ENCODE results near the gene SLC35E1.
"Not testable (repeated sequence)": the region's sequence is repeated elsewhere in the genome, so short reads cannot be mapped to it uniquely, and the experiment has no call there.

SLC35E1 gene

DNA sequence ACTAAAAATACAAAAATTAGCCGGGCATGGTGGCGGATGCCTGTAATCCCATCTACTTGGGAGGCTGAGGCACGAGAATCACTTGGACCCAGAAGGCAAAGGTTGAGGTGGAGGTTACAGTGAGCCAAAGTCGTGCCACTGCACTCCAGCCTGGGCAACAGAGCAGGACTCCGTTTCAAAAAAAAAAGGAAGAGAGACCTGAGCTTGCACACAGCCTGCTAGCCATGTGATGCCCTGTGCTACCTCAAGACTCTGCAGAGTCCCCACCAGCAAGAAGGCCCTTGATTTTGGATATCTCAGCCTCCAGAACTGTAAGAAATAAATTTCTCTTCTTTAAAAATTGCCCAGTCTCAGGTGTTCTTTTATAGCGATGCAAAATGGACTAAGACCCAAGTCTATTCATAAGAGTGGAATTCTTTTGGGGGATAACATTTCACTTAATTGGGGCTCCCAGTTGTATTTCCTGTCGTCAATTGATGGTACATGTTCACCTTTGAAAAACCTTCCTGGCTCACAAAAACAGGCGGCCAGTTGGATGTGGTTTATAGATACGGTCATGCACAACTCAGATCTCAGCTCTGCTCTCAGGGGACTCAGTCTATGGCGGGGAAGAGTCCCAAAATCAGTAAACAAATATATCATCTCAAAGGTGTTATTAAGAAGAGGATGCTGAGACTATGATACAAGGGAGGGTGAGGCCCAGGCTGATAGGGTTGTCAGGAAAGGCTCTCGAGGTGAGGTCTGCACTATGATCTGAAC, 27.6 kb downstream of the SLC35E1 start:
- no peak for DNase-seq (ENCODE audit: low read depth)

DNA sequence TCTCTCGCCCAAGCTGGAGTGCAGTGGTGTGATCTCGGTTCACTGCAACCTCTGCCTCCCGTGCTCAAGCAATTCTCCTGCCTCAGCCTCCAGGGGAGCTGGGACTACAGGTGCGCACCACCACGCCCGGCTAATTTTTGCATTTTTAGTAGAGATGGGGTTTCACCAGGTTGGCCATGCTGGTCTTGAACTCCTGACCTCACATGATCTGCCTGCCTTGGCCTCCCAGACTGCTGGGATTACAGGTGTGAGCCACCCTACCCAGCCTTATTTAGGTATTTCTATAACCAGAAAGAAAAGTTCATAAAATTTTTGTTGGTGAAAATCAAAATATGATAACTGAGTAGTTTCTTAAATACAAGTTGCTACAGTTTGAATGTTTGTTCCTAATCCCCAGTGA, 28.5 kb downstream of the SLC35E1 start:
- DNase-seq (ENCODE audit: low read depth) = not testable (repeated sequence)

DNA sequence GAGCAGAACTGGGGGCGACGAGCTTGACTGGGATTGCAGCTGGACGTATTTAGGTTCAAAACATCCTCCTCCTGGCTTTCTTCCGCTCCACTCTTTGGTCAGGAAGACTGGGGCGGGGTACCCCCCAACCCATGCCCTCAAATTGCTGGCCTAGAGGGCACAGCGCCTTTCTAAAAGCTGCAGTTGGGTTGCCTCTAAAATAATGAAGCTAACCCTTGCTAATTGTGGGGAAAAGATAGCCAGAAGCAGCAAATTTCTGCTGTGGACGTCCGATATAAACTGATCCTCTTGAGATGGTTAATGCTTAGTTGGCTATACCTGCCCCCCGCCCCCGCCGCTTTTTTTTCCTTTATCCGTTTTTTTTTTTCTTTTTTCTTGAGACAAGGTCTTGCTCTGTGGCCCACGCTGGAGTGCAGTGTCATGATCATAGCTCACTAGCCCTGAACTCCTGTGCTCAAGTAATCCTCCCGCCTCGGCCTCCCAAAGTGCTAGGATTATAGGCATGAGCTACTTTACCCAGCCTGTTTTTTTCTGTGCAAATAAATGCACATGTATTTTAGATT, 29.2 kb downstream of the SLC35E1 start:
- DNase-seq (ENCODE audit: low read depth) = no peak

DNA sequence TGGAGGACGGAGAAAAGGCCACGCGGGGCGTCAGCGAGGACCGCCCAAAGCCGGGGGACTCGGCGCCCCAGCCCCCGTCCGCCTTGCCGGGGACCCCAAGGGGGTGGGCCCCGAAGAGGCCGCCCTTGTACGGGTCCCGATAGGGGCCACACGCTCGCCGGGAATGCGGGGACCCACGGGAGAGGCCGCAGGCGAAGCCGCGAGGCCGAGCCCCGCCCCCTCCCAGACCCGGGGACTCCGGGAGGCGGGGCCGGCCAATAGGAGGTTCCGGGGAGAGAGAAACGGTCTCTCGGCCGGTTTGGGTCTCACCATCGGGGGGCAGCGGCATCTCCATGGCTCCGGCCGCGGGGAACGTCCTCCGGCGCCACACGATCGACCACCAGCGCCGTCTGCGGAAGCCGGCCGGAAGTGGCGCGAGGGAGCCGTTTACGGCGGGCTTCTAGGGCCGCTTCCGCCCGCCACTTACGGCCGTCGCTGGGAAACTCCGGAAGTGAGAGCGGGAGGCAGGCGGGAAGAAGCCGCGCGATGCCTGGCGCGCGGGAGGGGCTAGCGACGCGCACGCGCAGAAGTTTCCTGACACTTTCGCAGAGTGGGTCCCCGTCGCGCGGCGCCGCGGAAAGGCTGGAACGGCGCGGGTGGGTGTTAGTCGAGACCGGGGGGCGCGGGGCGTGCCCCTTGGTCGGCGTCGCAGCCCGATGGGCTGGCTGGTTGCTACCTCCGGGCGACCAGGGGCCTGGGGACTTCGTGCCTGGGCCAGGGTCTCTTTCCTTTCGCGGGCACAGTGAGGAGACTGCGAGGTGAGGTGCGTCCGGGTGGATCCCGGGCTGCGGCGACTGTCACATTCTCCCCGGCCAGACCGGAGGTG, 29.9 kb downstream of the SLC35E1 start, which contains the start of gene CHERP:
CHERP (minus strand) TSS at position 393 of the 865 bp plus-strand sequence; CDS start at position 334, 59 bp downstream.
- peak; percentile 94 for DNase-seq (ENCODE audit: low read depth)

DNA sequence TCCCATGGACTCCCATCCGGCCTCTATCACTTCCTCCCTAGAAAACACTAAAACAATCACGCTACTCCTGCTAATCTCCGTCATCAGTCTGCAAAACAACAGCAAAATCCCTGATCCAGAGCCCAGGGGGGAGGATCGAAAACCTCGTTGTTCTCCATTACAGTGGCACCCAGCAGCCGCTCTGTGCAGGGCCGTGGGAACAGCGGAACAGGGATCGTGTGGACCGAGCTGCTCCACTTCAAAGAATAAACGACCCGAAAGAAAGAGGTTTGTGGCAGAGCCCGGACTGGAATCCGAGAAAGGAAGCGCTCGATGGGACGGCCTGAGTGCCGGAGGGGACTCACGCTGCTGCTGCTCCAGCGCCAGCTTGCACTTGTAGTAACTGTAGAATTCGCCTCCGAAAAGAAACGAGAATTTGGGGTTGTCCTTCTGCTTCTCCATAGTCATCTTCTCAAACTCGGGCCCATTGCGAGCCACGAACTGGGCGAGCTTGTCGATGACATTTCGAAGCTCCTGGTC, 30.6 kb downstream of the SLC35E1 start:
- no peak for DNase-seq (ENCODE audit: low read depth)

DNA sequence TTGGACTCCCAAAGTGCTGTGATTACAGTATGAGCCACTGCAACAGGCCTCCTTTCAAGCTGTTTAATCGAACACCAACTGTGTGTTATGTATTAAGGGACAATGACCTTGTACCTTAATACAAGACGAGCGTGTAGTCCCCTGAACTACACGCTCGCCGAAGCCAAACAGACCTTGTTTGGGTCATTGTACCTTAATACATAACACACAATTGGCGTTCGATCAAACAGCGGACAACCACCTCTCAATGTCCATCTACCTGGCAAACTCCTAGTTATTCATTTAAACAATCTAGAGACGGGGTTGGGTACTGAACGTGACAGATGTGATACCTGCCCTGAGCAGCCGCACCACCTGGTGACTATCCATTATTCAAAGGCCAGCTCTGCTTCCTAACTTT, 31.3 kb downstream of the SLC35E1 start:
- DNase-seq (ENCODE audit: low read depth) = no peak

DNA sequence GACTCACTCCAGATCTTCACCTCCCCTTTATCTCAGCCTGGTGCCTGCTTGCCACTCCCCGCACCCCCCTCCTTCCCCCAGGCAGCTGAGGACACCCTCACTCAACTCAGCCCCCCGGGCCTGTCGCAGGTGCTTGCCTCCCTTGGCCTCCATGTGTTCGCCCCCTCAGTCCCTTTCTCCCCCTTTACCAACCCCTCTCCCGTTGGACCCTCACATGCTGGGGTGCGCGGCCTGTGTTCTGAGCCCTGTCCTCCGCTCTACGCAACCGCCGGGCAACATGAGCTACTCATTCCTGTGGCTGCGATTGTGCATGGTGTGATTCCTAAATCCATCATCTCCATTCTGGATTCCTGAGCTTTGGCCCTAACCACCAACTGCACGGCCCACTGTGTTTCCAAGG, 35.1 kb downstream of the SLC35E1 start:
- DNase-seq (ENCODE audit: low read depth) = no peak

DNA sequence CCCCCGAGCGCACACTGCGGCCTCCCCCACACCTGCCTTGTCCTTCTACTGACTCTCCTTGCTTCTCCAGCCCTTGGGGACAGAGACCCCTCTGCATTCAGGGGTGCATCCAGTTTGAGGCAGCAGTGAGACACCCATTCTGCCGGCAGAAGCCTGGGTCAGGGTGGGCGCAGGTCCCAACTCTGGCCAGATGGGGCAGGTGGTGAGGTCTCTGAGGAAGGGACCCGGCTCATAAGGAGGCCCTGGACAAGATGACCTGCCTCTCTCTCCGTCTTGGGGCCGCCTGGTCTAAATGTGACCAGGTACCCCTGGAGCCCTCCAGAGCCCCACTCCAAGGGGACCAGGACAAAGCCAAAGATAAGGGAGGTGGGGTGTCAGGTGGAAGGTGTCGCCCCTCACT, 36.1 kb downstream of the SLC35E1 start:
- no peak for DNase-seq (ENCODE audit: low read depth)

DNA sequence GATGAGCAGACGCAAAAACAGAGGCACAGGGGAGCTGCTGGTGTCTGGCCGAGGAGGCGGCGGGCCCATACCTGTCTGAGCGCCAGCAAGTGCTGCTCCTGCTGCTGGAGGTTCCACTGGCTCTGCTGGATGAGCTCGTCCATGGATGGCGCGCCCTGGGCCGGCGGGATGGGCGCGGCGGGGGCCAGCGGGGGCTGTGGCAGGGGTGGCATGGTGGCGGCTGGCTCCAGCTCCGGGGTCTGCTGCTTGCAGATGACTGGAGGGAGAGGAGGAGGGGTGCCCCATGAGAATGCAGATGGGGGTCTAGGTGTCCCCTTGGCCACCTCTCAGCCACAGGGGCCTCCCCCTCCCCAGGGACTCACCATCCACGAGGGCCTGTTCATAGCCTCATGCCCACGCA, 36.8 kb downstream of the SLC35E1 start:
- DNase-seq (ENCODE audit: low read depth) = no peak

DNA sequence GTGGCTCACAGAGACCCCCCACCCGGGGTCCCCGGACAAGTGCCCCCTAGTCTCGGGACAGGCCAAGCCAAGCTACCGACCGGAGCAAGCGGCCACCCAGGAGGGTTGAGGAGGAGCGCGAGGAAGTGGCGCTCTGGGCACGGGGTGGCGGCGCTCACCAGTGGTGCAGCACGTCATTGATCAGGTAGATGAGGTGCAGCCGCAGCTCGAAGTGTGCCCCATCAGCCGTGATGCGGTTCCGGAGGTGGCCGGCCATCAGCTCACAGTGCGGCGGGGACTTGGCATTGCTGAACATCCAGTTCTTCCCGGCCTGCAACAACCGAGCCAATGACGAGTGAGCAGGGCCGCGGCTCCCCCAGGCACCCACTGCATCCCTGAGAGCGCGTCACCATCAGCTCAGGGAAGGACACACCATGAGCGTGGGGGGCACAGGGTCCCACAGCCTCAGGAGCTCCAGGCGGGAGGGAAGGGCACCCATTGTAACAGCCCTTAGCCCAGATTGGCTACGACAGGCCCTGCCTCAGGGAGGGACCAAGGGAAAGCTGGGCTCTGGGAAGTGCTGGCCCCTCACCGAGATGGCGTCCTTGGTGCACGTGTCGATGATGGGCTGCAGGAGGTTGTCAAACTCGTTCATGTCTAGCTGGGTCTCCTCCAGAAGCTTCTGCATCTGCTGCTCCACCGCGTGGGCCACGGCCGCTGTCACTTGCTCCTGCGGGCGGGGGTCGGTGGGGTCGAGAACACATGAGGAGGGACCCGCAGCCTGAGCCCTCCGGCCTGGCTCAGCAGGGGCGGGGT, 39.6 kb downstream of the SLC35E1 start:
- no peak for DNase-seq (ENCODE audit: low read depth)

DNA sequence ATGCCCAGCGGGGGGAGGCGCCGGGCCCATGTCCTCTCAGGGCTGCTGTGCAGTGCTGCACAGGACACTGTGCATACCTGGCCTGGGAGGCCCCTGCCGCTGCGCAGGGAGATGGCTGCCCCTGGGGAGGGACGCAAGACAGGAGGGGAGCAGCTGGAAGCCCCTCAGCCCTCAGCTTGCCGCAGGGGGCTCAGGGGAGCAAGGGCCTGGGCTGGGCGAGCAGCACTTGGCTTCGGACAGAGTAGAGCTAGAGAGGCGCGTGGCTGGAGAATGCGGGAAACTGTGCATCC, 40.9 kb downstream of the SLC35E1 start:
- no peak for DNase-seq (ENCODE audit: low read depth)

DNA sequence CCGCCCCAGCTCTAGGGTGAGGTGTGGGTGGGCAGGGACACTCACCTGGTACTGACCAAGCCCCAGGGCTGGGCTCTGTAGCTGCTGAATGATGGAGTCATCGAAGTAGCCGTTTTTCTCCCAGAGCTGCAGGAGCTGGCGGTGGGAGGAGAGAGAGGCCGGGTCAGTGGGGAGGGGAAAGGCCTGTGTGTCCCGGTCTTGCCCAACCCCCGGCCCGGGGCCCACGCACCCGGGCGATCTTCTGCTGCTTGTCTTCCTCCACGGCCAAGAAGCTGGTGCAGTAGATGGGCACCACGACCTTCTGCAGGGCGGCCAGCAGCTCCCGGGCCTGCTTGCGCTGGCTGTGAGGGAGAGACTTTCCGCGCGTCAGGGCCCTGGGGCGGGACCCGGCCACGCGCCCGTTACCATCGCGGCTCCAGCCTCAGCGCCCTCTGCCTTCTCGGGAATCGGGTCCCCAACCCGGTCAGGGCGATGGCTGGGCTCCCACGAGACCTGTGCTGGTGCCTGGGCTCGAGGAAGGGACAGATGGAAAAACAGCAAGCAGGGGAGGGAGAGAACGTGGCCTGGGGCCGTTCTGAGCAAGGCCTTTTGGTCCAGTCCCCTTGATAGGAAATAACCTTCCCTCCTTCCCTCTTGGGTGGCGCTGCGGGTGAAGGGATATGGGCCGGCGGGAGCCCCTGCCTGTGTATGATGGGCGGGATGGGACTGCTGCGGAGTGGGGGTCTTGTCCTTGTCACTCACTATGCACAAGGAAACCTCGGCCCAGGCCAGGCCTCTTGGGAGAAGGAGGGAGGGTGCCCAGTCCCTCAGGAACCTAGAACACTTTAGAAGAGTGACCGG, 41.5 kb downstream of the SLC35E1 start:
- no peak for DNase-seq (ENCODE audit: low read depth)

DNA sequence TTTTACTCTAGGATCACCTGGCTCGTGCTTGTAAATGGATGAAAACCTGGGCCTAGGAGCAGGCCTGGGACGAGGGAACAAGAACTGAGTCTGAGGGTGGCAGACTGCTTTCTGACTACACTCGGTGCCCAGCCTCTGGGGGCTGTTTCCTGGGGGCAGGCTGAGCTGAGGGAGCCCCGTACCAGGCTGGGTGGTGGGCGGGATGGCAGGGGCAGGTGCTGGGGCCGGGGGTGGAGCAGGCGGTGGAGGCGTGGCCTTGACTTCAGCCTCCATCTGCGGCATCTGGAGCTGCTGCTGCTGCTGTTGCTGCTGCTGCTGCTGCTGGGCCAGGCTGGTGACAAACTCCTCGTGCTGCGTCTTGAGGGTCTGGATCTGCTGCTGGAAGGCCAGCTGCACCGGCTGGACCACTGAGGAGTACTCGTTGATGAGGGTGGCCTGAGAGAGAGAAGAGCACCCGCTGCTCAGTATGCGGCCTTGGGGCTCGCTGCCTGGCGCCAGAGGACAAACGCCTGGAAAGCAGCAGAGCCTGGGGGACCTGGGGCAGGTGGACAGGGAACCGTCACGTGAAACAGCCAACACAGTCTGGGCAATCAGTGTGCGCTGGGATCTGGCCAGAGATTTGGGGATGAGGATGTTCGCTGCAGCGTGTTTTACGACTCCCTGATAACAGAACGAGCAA, 42.6 kb downstream of the SLC35E1 start:
- DNase-seq (ENCODE audit: low read depth) = no peak

DNA sequence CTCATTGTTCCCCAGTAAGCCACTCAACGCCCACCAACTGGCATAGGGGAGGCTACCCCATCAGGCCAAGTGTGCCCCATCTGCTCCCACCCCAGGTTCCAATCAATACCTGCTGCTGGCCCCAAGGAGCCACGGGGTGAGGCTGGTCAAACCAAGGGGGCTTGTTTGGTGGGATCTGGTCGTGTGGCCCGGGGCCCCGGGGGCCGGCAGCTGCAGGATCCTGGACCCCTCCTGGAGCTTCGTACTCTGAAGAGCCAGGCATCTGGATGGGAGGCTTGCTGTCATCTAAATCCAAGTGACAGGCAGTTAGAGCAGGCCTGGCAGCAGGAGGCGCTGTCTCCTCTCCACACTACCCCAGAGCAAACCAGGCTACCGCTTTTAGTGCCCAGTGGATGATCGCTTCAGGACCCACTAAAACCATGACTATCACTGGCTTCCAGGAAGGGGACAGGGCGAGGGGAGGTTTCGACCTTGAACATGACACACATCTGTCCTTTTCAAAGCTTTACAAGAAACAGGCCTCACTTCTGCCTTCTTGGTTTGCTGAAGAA, 44.2 kb downstream of the SLC35E1 start:
- peak; percentile 33 for DNase-seq (ENCODE audit: low read depth)

DNA sequence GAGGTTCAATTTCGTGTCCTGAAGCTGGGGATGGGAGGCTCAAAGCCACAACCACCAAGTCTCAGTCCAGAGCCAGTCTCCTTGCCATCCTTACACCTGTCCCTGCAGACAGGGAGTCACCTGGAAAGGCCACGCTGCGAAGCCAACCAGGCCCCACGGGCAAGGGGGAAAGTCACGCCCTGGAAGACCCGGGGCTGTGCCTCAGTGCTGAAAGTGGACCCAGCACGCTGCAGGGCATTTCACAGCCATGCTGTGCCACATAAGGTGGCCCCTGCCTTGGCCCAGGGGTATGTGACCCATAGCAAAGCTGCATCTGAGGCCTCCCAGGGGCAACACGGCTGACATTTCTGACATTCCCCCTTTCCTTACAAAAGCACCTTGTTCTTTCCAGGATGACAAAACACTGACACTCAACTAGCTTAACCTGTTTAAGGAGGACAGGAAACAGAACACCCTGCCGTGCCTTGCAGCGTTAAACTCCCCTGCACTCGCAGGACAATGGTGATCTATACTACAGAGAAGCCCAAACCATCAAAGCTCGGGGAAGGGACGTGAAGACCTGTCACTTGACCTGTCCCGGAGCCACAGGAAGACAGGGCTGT, 44.8 kb downstream of the SLC35E1 start:
- no peak for DNase-seq (ENCODE audit: low read depth)

DNA sequence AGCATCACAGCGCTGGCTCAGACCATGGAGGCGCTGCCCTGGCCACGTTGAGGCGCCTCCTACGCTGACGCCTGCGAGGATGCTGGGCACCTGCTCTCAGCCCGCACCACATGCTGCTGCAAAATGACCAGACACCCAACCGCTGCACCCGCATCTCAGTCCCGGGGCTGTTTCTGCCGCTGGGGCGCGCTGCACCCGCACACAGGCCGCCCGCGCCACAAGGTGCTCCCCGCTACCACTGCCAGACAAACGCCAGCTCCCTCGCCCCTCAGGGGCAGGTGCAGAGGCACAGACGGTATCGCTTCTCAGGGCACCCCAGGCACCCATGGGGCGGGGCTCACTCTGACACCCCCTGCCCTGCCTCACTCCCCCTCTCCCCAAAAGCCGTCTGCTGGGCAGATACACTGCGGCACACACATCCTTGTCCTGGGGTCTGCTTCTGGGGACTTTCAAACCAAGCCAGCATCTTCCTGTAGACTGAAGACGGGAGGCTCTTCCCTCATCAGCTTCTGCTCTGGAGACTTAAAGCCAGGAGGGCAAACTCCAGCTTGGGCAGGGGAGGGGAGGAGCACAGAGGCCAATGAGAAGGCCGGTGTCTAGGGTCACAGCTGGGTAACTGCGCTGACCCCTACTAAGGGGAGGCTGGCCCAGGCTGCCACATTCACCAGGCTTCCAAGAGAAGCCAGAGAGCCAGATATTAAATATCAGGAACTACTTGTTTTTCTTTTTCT, 46.3 kb downstream of the SLC35E1 start:
- no peak for DNase-seq (ENCODE audit: low read depth)

DNA sequence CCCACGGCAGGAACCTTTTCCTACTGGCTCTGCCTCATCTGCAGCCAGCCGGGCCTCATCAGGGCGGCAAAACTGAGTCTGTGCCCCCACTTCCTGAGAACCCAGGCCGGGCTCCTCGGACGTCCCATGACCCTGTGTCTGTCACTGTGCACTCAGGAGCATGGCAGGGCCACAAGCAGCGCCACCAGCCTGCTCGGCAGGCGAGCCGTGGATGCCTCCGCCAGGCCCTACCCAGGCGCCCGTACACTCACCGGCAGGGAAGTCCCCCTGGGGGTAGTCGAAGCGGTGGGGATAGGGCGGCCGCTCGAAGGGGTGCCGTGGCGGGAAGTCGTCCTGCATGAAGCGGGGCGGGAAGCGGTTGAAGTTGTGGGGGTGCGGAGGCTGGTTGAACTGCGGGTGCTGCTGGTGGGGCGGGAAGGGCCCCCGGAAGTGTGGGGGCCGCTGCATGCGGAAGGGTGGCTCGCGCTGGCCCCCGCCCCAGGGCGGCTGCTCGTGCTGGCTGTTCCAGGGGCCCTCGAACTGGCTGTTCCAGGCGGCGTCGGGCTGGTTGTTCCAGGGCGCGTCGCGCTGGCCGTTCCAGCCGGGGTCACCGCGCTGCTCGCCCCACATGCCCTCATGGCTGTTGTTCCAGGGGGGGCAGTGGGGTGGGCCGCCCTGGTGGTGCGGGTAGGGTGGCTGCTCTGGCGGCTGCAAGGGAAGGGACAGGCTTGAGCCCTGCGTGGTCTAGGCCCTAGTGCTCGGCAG, 47.1 kb downstream of the SLC35E1 start:
- no peak for DNase-seq (ENCODE audit: low read depth)

Measured in activated T-cell treated with anti-CD3 and anti-CD28 coated beads for 1 hour (primary cell).